HG03432 (cell line): ENCODE results near the gene ZNF584.
"Not testable (repeated sequence)": the region's sequence is repeated elsewhere in the genome, so short reads cannot be mapped to it uniquely, and the experiment has no call there.

Experiments used
- ATAC-seq: cut with Tn5 transposase; IDR thresholded peaks from one replicate; pipeline ENCODE4 v1.9.1; 2021; ENCODE audit warnings: mild to moderate bottlenecking, moderate library complexity; ENCODE audit not compliant: unreplicated experiment

Gene ZNF584

GRCh38 chr19:58403920-58404478, 4.5 kb upstream of the ZNF584 start:
- ATAC-seq: not testable (repeated sequence)

- ATAC-seq: no peak
Observed at GRCh38 chr19:58406818-58407657, 1.4 kb upstream of the ZNF584 start.

DNA sequence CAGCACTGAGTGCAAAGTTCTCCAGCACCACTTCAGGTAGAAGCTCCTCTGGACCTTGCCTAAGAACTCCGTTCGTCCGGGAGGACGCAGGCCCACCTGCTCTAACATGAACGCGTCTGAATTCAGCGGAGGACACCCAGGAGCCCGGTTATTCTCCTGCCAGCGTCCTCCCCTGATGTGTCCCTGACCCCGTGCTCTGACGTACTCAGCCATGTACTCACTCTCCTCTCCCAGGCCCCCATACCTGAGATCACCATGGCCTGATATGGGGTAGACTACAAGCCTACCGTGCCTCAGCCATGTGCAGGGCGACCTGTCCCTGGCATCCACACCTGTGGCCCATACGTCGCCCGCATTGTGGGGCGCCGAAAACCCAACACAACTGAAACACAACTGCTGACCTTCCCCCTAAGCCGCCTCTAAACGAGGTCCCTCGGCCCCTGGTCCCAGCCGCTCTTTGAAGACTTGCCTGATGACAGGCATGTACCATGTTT, 744 bp upstream of the ZNF584 start:
- ATAC-seq: no peak

- peak; percentile 12 for ATAC-seq
Observed at GRCh38 chr19:58409010-58409790, 751 bp downstream of the ZNF584 start.

- ATAC-seq: no peak
Observed at GRCh38 chr19:58416604-58417003, 8.2 kb downstream of the ZNF584 start.

GRCh38 chr19:58417071-58417470, 8.6 kb downstream of the ZNF584 start:
- no peak for ATAC-seq

DNA sequence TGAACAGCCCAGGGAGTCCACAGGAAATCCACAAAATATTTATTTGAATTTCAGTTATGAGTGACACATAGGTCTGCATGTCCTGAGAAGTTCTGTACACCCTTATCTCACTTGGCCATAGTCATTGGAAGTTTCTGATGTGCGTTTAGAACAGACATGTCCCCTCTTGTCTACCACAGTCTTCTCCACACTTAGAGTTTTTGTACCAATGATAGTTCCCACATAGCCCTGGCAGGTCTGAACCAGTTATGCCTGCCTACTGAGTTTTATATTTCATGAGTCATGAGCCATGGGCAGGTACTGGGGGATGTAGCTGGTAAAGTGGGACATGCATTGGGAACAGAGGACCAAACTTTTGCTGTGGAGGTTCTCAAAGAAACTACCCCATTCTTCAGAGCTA, 20.2 kb downstream of the ZNF584 start:
- ATAC-seq: no peak

DNA sequence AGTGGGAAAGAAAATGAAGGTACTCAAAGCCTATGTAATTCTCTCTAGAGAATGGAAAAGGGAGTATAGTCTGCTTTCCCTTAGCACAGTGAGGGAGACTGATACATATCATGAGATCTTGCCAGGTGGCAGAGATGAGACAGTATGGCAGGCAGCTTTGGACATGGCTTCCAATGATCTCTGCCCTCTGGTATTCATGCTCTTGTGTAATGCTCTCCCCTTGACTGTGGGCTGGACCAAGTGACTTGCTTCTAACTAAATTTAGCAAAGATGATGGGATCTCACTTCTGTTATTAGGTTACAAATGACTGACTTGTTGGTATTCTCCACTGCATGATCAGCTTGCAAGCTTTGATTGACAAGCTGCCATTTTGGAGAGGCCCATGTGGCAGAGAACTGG, 21.3 kb downstream of the ZNF584 start:
- ATAC-seq: no peak

DNA sequence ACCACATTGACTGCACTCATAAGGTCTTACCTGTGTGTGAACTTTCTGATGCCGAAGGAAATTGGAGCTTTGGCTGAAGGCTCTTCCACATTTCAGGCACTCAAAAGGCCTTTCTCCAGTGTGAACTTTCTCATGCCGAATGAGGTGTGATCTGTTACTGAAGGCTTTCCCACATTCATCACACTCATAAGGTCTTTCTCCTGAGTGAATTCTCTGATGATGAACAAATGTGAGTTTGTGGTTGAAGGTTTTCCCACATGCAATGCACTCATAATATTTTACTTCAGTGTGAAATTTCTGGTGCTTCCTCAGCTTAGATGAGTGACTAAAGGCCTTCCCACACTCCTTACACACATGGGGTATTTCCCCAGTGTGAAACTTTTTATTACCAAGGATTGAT, 25.8 kb downstream of the ZNF584 start:
- no peak for ATAC-seq

DNA sequence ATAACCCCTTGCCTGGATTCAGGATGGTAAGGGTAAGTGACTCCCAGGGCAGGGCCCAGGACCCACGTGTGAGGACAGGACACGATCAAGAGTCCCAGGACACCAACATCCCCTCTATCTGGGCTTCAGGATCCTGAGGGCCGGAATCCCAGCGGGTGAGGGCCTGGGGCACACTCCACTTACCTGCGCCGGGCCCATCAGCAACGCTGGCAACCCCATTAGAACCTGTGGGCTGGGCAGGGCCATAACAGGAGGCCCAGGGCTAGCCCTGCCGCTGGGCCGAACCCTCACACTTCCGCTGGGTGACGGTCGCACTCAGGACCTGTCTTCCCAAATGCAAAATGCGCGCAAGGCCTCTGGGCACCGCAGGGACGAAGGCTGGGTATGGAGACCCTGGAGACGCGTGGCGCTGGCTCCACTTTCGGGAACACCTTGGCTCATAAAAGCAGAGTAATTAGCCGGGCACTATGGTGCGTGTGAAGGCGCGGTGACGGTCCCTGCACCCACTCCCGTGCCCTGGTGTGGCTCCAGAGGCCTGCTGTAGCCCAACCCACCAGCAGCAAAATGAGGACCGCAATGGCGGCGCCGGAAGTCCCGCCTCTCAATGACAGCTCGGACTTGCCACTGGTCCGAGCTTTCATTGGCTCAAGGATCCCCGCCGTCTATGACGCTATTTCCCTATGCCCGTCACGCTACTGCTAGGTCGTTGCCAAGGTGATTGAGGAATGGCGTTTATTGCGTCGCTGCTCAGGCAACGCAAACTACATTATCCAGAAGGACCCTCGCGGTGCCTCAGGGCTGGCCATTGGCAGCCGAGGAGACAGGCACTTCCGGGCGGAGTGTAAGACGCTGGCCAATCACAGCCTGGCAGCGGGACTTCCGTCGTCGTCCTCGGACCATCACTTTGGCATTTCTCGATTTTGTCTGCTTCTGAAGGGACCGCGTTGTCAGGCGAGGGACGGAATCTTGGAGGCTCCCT, 31.4 kb downstream of the ZNF584 start, which contains the start of gene ZNF132:
TSS of gene ZNF132 (minus strand) at position 578 of the 979 bp plus-strand sequence. CDS start at position 246, 332 bp downstream.
- peak; percentile 95 for ATAC-seq

DNA sequence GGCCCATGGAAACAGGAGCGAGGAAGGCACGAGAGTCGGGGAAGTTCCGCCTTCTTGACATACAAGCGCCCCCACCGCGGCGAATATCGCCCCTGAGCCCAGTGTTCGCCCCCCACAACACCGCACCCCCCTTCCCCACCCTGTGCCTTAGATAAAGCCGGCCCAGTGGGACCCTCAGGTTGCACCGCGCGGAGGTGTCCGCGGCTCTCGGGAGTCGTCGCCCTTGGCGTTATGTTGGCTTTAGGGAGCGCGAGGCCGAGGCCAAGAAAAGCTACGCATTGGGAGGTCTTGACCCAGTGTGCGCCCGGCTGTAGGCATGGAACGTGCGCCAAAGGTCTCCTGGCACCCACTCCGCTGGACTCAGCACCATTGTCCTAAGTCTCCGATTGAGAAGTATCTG, 32.1 kb downstream of the ZNF584 start:
- no peak for ATAC-seq

DNA sequence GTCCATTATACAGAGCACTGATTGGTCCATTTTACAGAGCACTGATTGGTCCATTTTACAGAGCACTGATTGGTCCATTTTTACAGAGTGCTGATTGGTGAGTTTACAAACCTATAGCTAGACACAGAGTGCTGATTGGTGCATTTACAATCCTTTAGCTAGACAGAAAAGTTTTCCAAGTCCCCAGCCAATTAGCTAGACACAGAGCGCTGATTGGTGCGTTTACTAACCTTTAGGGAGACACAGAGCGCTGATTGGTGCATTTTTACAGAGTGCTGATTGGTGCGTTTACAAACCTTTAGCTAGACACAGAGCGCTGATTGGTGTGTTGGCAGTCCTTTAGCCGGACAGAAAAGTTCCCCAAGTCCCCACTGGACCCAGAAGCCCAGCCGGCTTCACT, 34.5 kb downstream of the ZNF584 start:
- ATAC-seq: not testable (repeated sequence)

DNA sequence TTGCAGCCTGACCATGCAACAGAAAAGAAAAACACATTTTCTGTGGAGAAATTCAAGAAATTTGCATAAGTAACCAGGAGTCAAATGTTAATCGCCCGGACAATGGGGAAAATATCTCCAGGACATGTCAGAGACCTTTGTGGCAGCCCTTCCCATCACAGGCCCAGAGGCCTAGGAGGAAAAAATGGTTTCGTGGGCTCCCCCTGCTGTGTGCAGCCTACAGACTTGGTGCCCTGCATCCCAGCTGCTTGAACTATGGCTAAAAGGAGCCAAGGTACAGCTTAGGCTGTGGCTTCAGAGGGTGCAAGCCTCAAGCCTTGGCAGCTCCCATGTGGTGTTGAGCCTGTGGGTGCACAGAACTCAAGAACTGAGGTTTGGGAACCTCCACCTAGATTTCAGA, 40.4 kb downstream of the ZNF584 start:
- ATAC-seq: not testable (repeated sequence)

GRCh38 chr19:58449980-58450379, 41.5 kb downstream of the ZNF584 start:
- not testable (repeated sequence) for ATAC-seq

- peak; percentile 19 for ATAC-seq
Observed at GRCh38 chr19:58450856-58451357, 42.5 kb downstream of the ZNF584 start.

DNA sequence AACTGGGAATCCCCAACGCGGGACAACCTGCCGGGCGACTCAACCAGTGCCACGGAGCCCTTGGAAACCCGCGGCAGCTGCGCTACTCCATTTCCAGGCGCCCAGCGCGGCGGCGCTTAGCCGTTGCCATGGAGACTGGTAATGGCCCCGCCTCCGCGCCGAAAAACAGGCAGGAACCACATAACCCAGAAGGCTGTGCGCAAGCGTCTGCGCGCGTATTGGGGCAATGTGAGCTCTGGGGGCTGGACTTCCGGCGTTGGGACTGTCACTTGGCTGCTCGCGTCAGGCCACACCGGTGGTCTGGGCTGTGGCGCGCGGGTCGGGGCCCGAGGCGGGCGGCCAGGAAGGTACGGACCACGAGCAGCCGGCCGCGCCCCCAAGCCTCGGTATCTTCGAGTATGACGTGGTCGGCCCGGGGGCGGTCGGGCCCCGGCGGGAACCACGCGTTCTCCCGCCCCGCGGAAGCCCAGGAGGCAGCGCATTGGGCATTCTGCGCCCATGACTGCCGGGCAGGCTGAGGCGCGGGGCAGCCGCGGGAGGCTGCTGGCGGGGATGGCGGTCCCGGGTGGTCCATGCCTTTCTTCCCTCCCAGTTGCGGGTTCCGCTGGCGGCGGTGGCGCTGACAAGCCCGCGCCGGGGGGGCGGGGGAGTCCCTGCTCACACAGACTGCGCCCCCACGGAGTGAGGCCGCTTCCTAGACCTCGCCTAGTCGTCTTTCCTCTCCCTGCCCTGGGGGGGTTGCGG, 43.1 kb downstream of the ZNF584 start, which contains the start of gene ZNF324B:
TSS of gene ZNF324B (plus strand) at position 265 of the 744 bp plus-strand sequence. CDS start 2,080 bp downstream, outside the sequence.
- ATAC-seq: peak; percentile 94

GRCh38 chr19:58453743-58454142, 45.3 kb downstream of the ZNF584 start:
- ATAC-seq: no peak

DNA sequence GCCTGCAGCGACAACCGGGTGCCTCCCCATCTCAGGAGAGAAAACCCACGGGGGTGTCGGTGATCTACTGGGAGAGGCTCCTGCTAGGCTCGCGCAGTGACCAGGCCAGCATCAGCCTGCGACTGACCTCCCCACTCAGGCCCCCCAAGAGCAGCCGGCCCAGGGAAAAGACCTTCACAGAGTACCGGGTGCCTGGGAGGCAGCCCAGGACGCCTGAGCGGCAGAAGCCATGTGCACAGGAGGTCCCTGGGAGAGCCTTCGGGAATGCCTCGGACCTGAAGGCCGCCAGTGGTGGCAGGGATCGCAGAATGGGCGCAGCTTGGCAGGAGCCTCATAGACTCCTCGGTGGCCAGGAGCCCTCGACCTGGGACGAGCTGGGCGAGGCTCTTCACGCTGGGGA, 46.9 kb downstream of the ZNF584 start:
- no peak for ATAC-seq

DNA sequence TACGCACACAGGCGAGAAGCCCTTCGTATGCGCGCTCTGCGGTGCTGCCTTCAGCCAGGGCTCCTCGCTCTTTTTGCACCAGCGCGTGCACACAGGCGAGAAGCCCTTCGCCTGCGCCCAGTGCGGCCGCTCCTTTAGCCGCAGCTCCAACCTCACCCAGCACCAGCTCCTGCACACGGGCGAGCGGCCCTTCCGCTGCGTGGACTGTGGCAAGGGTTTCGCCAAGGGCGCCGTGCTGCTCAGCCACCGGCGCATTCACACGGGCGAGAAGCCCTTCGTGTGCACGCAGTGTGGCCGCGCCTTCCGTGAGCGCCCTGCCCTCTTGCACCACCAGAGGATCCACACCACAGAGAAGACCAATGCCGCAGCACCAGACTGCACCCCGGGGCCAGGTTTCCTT, 47.7 kb downstream of the ZNF584 start:
- ATAC-seq: no peak
